Upper lobe of right lung (tissue), 1 donor: Measurements from ENCODE around the gene NOL4. TPM values are rescaled to one million over a fixed set of nuclear protein-coding genes. Genes with fewer than 3 reads are reported as not detected.

Experiments
- ATAC-seq: fragments of 200-7000 bp; cut with Tn5 transposase; one replicate; pipeline ENCODE4 v1.9.1; 2020; ENCODE audit warnings: mild to moderate bottlenecking, moderate library complexity
- DNase-seq: peaks from one replicate; pipeline ENCODE4 v3.0.0-alpha.2; 2020
- H3K27ac ChIP-seq: fragments of 200-600 bp; one replicate; pipeline ENCODE4 v1.8.0; 2022
- H3K27me3 ChIP-seq: fragments of 200-600 bp; one replicate; pipeline ENCODE4 v1.8.0; 2022; ENCODE audit warnings: mild to moderate bottlenecking
- H3K36me3 ChIP-seq: fragments of 200-600 bp; one replicate; pipeline ENCODE4 v1.8.0; 2022
- H3K4me1 ChIP-seq: fragments of 200-600 bp; one replicate; pipeline ENCODE4 v1.8.0; 2022
- H3K4me3 ChIP-seq: fragments of 200-600 bp; one replicate; pipeline ENCODE4 v1.8.0; 2022; ENCODE audit warnings: mild to moderate bottlenecking
- H3K9me3 ChIP-seq: fragments of 200-600 bp; one replicate; pipeline ENCODE4 v1.8.0; 2022
- CTCF ChIP-seq: fragments of 200-600 bp; IDR thresholded peaks from one replicate; pipeline ENCODE4 v1.8.0; 2022; ENCODE audit warnings: antibody characterized with exemption
- intact Hi-C: fragments of 100-400 bp; cut with DNase I; formaldehyde crosslinking; loops from one replicate; pipeline ENCODE4 v1.11.0; 2022
- total RNA-seq: library from RNA; stranded (reverse); fragmentation: NEBNext Ultra II Directional; extraction: Animal tissue kit (Norgen Biotek cat#: 25700); gene quantifications from one replicate; pipeline ENCODE4 v1.2.1, GENCODE V29; 2021
- donor health status: DM: no; HTN: yes; CAD: no; lungs with severe emphysema.

The NOL4 gene
- total RNA-seq, 1 donor from 2014 or later = not detected

- Histone ChIP-seq H3K9me3 (no peaks in the 10 kb centered on the region), H3K4me3 (no peak overlapping the region), H3K27me3 (no peaks in the 10 kb centered on the region), H3K36me3 (no peaks in the 10 kb centered on the region), H3K4me1 (no peaks in the 10 kb centered on the region), H3K27ac (no peak overlapping the region)
- ATAC-seq = no peak
- intact Hi-C loops = no loop called here
- no peak for TF ChIP-seq CTCF
- DNase-seq = no peak
These were observed 17.3 kb downstream of the NOL4 start for GRCh38 chr18:34207344-34207851.

- H3K27ac ChIP-seq = no peak overlapping the region
- H3K36me3 ChIP-seq = no peaks in the 10 kb centered on the region
- intact Hi-C loops = no loop called here
- no peaks in the 10 kb centered on the region for H3K9me3 ChIP-seq
- ATAC-seq (no peak), DNase-seq (no peak)
- no peak overlapping the region for H3K4me3 ChIP-seq
- H3K4me1 ChIP-seq = no peaks in the 10 kb centered on the region
- TF ChIP-seq CTCF = no peak
- no peaks in the 10 kb centered on the region for H3K27me3 ChIP-seq
These were observed 20.8 kb downstream of the NOL4 start for GRCh38 chr18:34203866-34204265.

GRCh38 chr18:34196256-34196655, 28.5 kb downstream of the NOL4 start:
- H3K36me3 ChIP-seq = no peaks in the 10 kb centered on the region
- no peak for TF ChIP-seq CTCF
- ATAC-seq = no peak
- H3K27me3 ChIP-seq = no peaks in the 10 kb centered on the region
- H3K27ac ChIP-seq = no peak overlapping the region
- no peak overlapping the region for H3K4me3 ChIP-seq
- no peaks in the 10 kb centered on the region for H3K4me1 ChIP-seq
- H3K9me3 ChIP-seq = no peaks in the 10 kb centered on the region
- no peak for DNase-seq
- intact Hi-C loops = no loop called here

- Histone ChIP-seq H3K4me1 (no peaks in the 10 kb centered on the region), H3K27ac (no peak overlapping the region), H3K27me3 (no peaks in the 10 kb centered on the region), H3K4me3 (no peak overlapping the region), H3K36me3 (no peaks in the 10 kb centered on the region), H3K9me3 (no peaks in the 10 kb centered on the region)
- no peak for ATAC-seq
- TF ChIP-seq CTCF = no peak
- no peak for DNase-seq
- intact Hi-C loops = no loop called here
These were observed 30.5 kb downstream of the NOL4 start for GRCh38 chr18:34194239-34194638.

- H3K4me1 ChIP-seq = no peaks in the 10 kb centered on the region
- ATAC-seq = no peak
- no peak overlapping the region for H3K27ac ChIP-seq
- TF ChIP-seq CTCF = no peak
- H3K27me3 ChIP-seq = no peaks in the 10 kb centered on the region
- H3K9me3 ChIP-seq = no peaks in the 10 kb centered on the region
- intact Hi-C loops = no loop called here
- no peaks in the 10 kb centered on the region for H3K36me3 ChIP-seq
- no peak for DNase-seq
- no peak overlapping the region for H3K4me3 ChIP-seq
These were observed 34.9 kb downstream of the NOL4 start for GRCh38 chr18:34189656-34190435.
